ENCODE measurements around the gene LRRFIP1.

- TF ChIP-seq CTCF (IDR thresholded peaks at IDR 0.05) = no peak
- no peak for TF ChIP-seq POLR2A (IDR thresholded peaks at IDR 0.05)
These were observed 159.5 kb downstream of the LRRFIP1 start for GRCh38 chr2:237786936-237787335.

All from esophagus squamous epithelium (tissue), 4 donors.